ENCODE data around the gene KCNJ4. TPM values are rescaled to one million over a fixed set of nuclear protein-coding genes. Genes with fewer than 3 reads are reported as not detected.
"Not testable (repeated sequence)": the region's sequence is repeated elsewhere in the genome, so short reads cannot be mapped to it uniquely, and the experiment has no call there.

KCNJ4 gene
- total RNA-seq, 2 donors from 2014 or later = not detected

DNA sequence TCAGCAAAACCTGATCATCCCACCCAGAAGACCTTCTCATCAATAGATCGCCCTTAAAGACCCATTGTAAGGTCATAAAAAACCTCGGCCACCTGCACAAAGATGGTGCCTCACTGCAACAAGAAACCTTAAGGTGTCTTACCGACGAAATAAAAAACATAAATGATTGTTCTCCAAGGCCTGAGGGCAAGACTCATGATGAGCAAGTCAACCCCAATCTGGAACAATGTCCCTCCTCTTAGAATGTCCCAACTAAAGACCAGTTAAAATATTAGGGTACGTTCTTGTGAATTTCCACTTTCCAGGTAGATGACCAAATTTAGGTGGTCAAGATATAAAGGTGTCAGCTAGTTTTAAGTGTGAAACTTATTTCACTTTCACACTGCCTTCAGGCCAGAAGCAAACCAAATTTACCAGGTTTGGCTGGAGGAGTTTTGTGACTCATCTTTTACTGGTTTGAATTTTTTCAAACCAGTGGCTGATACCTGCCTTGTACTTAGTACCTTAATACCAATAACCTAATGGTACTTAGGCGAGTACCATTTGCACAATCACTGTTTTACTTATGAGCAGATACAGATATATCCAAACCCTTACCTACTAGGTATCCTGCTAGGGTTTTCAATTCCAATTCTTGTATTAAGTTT, 27.8 kb upstream of the KCNJ4 start:
- H3K36me3 Mint-ChIP-seq = peaks cover 47% of the 10 kb centered on the region

DNA sequence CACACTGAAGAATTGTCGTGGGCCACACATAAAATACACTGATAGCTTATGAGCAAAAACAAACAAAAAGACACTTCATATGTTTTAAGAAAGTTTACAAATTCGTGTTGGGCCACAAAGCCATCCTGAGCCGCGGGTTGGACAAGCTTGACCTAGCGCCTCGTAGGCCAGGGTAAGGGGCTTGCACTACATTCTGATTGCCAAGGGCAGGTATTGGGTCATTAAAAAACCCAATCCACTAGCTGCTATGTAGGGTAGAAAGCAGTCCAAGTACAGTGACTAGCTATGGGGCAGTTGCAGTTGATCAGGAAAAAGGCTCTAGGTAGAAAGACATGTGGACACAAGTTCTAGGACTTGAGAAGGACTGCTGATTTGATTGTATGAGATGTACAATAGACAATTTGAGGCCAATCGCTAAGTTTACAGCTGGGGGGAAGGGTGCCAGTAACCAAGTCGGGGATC, 26.9 kb upstream of the KCNJ4 start:
- Mint-ChIP-seq H3K4me3 (no peak overlapping the region), H3K4me1 (ENCODE audit: low read depth in 2 of 2) (peaks cover 4 to 11% of the 10 kb centered on the region in 2 donors), H3K36me3 (peaks cover 45% of the 10 kb centered on the region), H3K9me3 (no peaks in the 10 kb centered on the region), H3K27ac (peak overlapping the region; percentile 7 to 54), H3K27me3 (no peaks in the 10 kb centered on the region)
- DNase-seq (ENCODE audit: low spot score) = no peak
- no peak for ATAC-seq

More for the DNA sequence above, 27.8 kb upstream of the KCNJ4 start:
- Mint-ChIP-seq H3K4me1 (ENCODE audit: low read depth in 2 of 2) (peaks cover 4 to 12% of the 10 kb centered on the region in 2 donors), H3K9me3 (no peaks in the 10 kb centered on the region), H3K4me3 (no peak overlapping the region), H3K27me3 (no peaks in the 10 kb centered on the region), H3K27ac (peak overlapping the region; percentile 7 to 54)
- ATAC-seq (no peak), DNase-seq (ENCODE audit: low spot score) (no peak)

DNA sequence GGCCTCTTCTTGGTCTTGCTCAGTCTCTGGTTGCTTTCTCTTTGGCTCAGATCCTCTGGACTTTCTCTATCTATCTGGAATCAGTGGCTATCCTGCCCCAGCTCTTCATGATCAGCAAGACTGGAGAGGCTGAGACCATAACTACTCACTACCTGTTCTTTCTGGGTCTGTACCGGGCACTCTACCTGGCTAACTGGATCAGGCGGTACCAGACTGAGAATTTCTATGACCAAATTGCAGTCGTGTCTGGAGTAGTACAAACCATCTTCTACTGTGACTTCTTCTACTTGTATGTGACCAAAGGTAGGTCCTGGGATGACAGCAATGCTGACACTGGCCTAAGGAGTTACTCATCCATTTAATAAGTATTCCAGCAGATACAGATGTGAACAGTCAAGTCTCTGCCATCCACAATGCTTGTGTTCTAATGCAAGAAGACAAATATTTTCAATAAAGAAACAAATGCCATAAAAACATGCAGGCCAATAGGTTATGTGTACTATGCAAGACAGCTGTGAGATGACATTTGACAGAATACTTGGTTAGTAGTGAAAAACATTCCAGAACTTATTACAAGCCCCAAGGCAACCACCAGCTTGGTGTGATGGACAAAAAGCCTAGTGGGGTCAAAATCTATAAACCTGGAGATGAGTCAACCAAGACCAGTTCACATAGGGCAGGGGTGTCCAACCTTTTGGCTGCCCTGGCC, 26.3 kb upstream of the KCNJ4 start:
- no peaks in the 10 kb centered on the region for H3K27me3 Mint-ChIP-seq
- H3K9me3 Mint-ChIP-seq = no peaks in the 10 kb centered on the region
- H3K27ac Mint-ChIP-seq = peak overlapping the region in 1 of 2 donors; percentile 54
- H3K4me3 Mint-ChIP-seq = no peak overlapping the region
- peaks cover 42% of the 10 kb centered on the region for H3K36me3 Mint-ChIP-seq
- ATAC-seq (peak in 1 of 2 donors; percentile 13), DNase-seq (ENCODE audit: low spot score) (no peak)
- peaks cover 4 to 11% of the 10 kb centered on the region in 2 donors for H3K4me1 Mint-ChIP-seq (ENCODE audit: low read depth in 2 of 2)

- Mint-ChIP-seq H3K9me3 (no peaks in the 10 kb centered on the region), H3K36me3 (peaks cover 34% of the 10 kb centered on the region), H3K4me3 (no peak overlapping the region), H3K27me3 (no peaks in the 10 kb centered on the region), H3K27ac (peak overlapping the region in 1 of 2 donors; percentile 56), H3K4me1 (ENCODE audit: low read depth in 2 of 2) (peaks cover 4 to 8% of the 10 kb centered on the region in 2 donors)
- DNase-seq (ENCODE audit: low spot score) (no peak), ATAC-seq (no peak)
Measured at GRCh38 chr22:38479096-38479837, 24.3 kb upstream of the KCNJ4 start.

DNA sequence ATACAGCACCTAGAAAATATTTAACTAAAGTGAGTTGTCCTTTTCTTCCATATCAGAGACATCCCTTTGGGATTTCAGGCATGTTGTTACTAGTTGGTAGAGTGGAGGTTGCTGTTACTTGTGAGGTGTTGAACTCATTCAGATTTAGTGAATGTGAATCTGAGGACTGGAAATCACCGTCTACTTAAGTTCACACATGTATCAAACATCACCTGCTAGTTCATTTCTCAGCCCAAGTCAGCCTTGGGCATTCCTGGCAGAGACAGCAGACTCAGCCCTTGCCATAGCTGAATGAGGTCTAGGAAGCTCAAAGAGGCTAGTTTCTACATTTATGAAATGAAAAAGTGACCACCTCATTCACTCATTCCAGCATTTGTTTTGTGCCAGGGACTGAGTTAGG, 22.6 kb upstream of the KCNJ4 start:
- Mint-ChIP-seq H3K27ac (peak overlapping the region; percentile 8 to 73), H3K27me3 (no peaks in the 10 kb centered on the region), H3K36me3 (peaks cover 18% of the 10 kb centered on the region), H3K9me3 (no peaks in the 10 kb centered on the region), H3K4me3 (no peak overlapping the region), H3K4me1 (ENCODE audit: low read depth in 2 of 2) (peaks cover under 1 to 7% of the 10 kb centered on the region in 2 donors)
- ATAC-seq (no peak), DNase-seq (ENCODE audit: low spot score) (no peak)

DNA sequence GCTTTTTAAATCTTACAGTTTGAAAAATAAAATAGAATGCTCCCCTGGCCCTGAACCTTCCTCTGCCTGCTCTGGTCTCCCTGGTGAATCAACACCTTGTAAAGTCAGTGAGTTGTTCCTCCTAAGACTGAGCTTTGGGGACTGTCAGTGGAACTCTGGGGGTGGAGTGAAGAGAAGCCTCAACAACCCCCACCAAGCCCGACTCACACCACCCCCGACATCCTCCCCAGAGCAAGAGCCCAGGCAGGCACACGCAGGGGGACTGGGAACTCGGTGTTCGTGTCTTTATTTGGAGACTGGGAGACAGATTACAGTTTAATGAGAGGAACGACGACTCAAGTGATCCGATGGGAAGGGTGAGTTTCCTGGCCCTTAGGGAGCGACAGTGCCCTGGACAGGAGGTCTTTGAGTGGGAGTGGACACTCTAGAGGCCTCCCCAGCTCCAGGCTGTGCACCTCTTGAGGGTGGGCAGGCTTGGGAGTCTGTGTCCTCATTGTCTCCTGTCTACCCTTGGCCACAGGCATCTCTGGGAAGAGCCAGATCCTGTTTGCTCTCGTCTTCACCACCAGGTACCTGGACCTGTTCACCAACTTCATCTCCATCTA, 19.1 kb upstream of the KCNJ4 start:
- H3K27me3 Mint-ChIP-seq = no peaks in the 10 kb centered on the region
- peak; percentile 8 to 16 for ATAC-seq
- no peaks in the 10 kb centered on the region for H3K36me3 Mint-ChIP-seq

GRCh38 chr22:38471237-38471636, 16.2 kb upstream of the KCNJ4 start:
- H3K27me3 Mint-ChIP-seq = no peaks in the 10 kb centered on the region

More for the DNA sequence above, 19.1 kb upstream of the KCNJ4 start:
- H3K27ac Mint-ChIP-seq = no peak overlapping the region
- no peak for DNase-seq (ENCODE audit: low spot score)
- no peak overlapping the region for H3K4me3 Mint-ChIP-seq
- H3K9me3 Mint-ChIP-seq = no peaks in the 10 kb centered on the region
- no peaks in the 10 kb centered on the region for H3K4me1 Mint-ChIP-seq (ENCODE audit: low read depth in 2 of 2)

GRCh38 chr22:38470179-38470578, 15.2 kb upstream of the KCNJ4 start:
- not testable (repeated sequence) for H3K4me3 Mint-ChIP-seq, H3K27ac Mint-ChIP-seq, ATAC-seq

More at GRCh38 chr22:38471237-38471636, 16.2 kb upstream of the KCNJ4 start:
- ATAC-seq = no peak
- H3K4me3 Mint-ChIP-seq = no peak overlapping the region
- H3K4me1 Mint-ChIP-seq (ENCODE audit: low read depth in 2 of 2) = peaks cover 0 to 7% of the 10 kb centered on the region in 2 donors
- H3K36me3 Mint-ChIP-seq = no peaks in the 10 kb centered on the region
- no peaks in the 10 kb centered on the region for H3K9me3 Mint-ChIP-seq
- DNase-seq (ENCODE audit: low spot score) = no peak
- no peak overlapping the region for H3K27ac Mint-ChIP-seq

DNA sequence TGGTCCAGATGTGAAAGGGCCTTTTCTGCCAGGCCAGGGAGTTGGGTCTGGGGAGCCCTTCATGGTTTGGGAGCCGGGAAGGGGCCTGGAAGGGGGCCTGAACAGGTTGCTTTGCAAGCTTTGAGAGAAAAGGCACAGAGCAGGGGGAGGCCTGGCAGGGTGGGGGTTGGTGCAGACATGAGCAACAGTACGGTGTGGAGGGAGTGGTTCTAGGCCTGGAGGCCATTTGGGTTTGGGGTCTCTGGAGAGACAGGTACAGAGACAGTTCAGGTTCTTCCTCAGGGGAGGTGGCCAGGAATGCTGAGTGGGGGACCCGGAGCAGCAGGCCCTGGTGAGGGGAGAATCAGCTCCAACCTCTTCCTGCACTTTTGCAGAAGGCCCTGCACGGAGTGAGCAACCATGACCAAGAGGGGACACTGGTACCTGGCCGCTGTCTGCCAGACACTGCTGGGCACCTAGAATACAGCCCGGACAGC, 14.3 kb upstream of the KCNJ4 start:
- Mint-ChIP-seq H3K4me3 (no peak overlapping the region), H3K27ac (no peak overlapping the region), H3K9me3 (no peaks in the 10 kb centered on the region), H3K4me1 (ENCODE audit: low read depth in 2 of 2) (peaks cover 0 to 7% of the 10 kb centered on the region in 2 donors), H3K27me3 (no peaks in the 10 kb centered on the region), H3K36me3 (no peaks in the 10 kb centered on the region)
- no peak for ATAC-seq
- DNase-seq (ENCODE audit: low spot score) = no peak

More at GRCh38 chr22:38470179-38470578, 15.2 kb upstream of the KCNJ4 start:
- H3K9me3 Mint-ChIP-seq; DNase-seq (ENCODE audit: low spot score); H3K36me3 Mint-ChIP-seq; H3K27me3 Mint-ChIP-seq; H3K4me1 Mint-ChIP-seq (ENCODE audit: low read depth in 2 of 2): not testable (repeated sequence)

DNA sequence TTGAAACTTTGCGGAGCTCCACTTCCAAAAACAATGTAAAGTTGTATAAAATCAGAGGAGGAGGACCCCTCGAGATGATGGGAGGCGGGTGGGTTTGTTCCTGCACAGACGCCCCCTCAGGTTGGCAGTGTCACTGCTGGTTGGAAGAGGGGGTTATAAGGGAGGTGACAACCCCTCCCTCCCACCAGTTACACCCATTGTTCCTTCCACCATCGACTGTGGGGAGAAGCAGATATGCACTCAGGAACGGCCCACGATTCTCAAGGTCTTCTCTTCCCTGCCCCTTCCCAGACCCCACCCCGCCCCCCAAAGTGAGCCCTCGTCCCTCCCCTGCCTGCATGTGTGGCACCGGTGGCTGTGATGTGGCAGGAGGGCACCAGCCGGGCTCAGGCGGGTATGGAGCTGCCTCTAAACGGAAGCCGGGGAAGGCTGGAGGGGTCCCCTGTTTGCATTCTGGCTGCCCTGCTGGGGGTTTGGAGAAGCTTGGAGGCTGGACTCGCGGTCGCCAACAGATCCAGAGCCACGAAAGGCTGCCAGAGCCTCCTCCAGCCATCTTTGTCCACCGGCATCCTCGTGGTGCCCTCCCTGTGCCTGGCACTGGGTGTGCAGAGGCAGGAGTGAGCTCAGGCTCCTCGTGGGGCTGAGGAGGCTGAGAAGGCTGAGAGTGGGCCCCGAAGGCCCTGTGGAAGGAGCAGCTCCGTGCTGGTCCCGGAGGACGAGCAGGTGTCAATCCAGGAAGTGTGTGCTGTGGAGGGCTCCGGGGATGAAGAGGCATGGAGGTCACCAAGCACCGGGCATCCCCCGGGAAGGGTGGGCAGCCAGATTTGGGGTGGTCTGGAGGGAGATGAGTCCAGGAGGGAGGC, 13.7 kb upstream of the KCNJ4 start:
- Mint-ChIP-seq H3K27me3 (peaks cover 5% of the 10 kb centered on the region in 2 donors), H3K36me3 (no peaks in the 10 kb centered on the region), H3K27ac (no peak overlapping the region), H3K4me1 (ENCODE audit: low read depth in 2 of 2) (peaks cover 0 to 7% of the 10 kb centered on the region in 2 donors), H3K4me3 (peak overlapping the region; percentile 66), H3K9me3 (no peaks in the 10 kb centered on the region)
- DNase-seq (ENCODE audit: low spot score) (no peak), ATAC-seq (no peak)

GRCh38 chr22:38467904-38468442, 13.0 kb upstream of the KCNJ4 start, which contains the start of gene KDELR3:
KDELR3 (plus strand) TSS chr22:38468096; CDS start chr22:38468234, 138 bp downstream.
- ATAC-seq (peak; percentile 93 to 95), DNase-seq (ENCODE audit: low spot score) (peak; percentile 89)
- H3K4me3 Mint-ChIP-seq = peak within 1 kb of the TSS; percentile 66

DNA sequence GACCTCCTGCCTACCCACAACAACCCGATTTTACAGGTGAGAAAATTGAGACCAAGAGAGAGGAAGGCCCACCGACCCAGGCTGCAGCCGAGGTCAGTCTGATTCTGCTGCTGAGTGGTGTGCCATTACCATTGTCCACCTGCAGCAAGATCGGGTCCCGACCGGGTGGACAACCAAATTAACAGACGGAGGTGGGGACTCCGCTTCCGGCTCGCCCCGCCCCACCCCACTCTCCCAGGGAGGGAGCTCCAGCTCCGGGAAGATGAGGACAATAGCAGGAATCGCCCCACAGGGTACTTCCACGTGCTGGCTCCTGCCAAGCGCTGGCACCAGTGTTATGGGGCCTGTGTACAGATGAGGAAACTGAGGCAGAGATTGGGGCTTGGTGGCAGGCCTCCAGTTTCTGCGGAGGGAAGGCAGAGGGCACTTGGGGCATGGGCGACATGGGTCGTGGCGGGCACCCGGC, 12.5 kb upstream of the KCNJ4 start:
- H3K9me3 Mint-ChIP-seq = no peaks in the 10 kb centered on the region
- peaks cover 13% of the 10 kb centered on the region in 2 donors for H3K27me3 Mint-ChIP-seq
- H3K36me3 Mint-ChIP-seq = no peaks in the 10 kb centered on the region
- no peak for ATAC-seq
- H3K4me3 Mint-ChIP-seq = peak overlapping the region; percentile 66
- no peak for DNase-seq (ENCODE audit: low spot score)
- H3K27ac Mint-ChIP-seq = no peak overlapping the region
- peaks cover 0 to 7% of the 10 kb centered on the region in 2 donors for H3K4me1 Mint-ChIP-seq (ENCODE audit: low read depth in 2 of 2)

More at GRCh38 chr22:38467904-38468442, 13.0 kb upstream of the KCNJ4 start, which contains the start of gene KDELR3:
- Mint-ChIP-seq H3K27ac (no peak within 1 kb of the TSS), H3K36me3 (no peaks in the 10 kb centered on the region), H3K27me3 (peaks cover 12% of the 10 kb centered on the region in 2 donors), H3K4me1 (ENCODE audit: low read depth in 2 of 2) (peaks cover 0 to 7% of the 10 kb centered on the region in 2 donors), H3K9me3 (no peaks in the 10 kb centered on the region)

Data from natural killer cell treated with Interleukin-12 subunit alpha and Interleukin-12 subunit beta and Interleukin-15 and Interleukin-18, amount 100 ng/mL, for 72 hours (primary cell).